ENCODE results near the gene TBL1X.

TBL1X gene

DNA sequence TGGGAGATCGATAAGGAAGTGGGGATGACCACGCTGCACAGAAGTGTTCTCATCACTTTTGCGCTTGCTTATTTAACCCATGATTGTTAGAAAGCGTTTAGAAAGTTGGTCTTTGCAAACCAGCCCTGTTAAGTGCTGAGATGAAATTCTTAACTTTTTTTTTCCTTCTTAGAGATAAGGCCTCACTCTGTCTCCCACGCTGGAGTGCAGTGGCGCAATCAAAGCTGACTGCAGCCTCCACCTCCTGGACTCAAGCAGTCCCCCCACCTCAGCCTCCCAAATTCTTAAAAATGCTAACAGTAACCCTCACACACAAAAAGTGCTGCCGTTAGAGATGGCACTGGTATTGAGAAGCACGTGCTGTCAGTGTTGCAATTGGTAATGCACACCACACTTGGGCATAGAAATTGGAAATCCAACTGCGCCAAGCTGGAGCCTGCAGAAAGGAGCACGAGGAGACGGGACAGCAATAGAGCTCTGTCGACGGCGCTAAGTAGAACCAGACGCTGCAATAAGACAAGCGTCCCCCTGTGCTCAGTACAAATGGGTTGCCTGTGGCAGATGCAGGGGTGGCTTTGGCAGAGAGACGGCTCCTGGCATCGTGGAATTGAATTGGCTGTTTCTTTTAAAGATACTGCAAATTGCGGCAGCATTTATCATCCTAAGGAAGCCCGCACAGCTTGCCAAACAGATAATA, 113.4 kb downstream of the TBL1X start:
- Histone ChIP-seq H3K4me3 (ENCODE audit: low read length in 2 of 2) (no peak overlapping the region), H3K23ac (ENCODE audit: low read depth, low read length, poor library complexity) (no peak overlapping the region), H2AK5ac (ENCODE audit: low read depth, low read length) (no peak overlapping the region), H4K8ac (ENCODE audit: low read depth, low read length) (no peak overlapping the region), H3K79me1 (ENCODE audit: low read depth, low read length) (peaks cover 2% of the 10 kb centered on the region), H3K14ac (ENCODE audit: low read length) (no peak overlapping the region), H2BK120ac (ENCODE audit: low read depth, low read length) (no peak overlapping the region), H3K4me2 (ENCODE audit: insufficient read depth, low read length, poor library complexity, severe bottlenecking) (no peak overlapping the region), H4K91ac (ENCODE audit: low read depth, low read length, poor library complexity) (no peak overlapping the region), H3K27me3 (ENCODE audit: control insufficient read depth in 3 of 3, insufficient read depth in 3 of 3, low read depth in 1 of 3, low read length in 3 of 3) (no peaks in the 10 kb centered on the region), H3K27ac (replicated peaks; ENCODE audit: low read length) (no peak overlapping the region), H3K9me3 (replicated peaks in 1 of 2; ENCODE audit: control insufficient read depth in 2 of 2, insufficient read depth in 1 of 2, low read depth in 1 of 2, low read length in 2 of 2) (no peaks in the 10 kb centered on the region), H2BK15ac (ENCODE audit: low read length) (no peak overlapping the region), H3K4ac (ENCODE audit: low read length) (no peak overlapping the region), H3K18ac (ENCODE audit: low read length) (no peak overlapping the region), H3K4me1 (ENCODE audit: control insufficient read depth in 2 of 2, insufficient read depth in 1 of 2, low read depth in 1 of 2, low read length in 2 of 2) (peaks cover 0 to 17% of the 10 kb centered on the region in 2 donors), H3K36me3 (replicated peaks in 1 of 2; ENCODE audit: control insufficient read depth in 2 of 2, insufficient read depth in 2 of 2, low read length in 2 of 2) (no peaks in the 10 kb centered on the region), H2BK5ac (ENCODE audit: low read length) (no peak overlapping the region), H2BK12ac (ENCODE audit: low read length) (no peak overlapping the region), H2AFZ (ENCODE audit: low read length) (no peak overlapping the region), H3K9ac (ENCODE audit: low read depth, low read length, poor library complexity) (no peak overlapping the region)
- no peak for DNase-seq (ENCODE audit: low spot score)
- no CpG with 5 or more reads among the region's 20 CpGs for WGBS, 2 donors (ENCODE audit: extremely low coverage in 2 of 2, insufficient read length in 2 of 2, insufficient replicate concordance in 1 of 2)

DNA sequence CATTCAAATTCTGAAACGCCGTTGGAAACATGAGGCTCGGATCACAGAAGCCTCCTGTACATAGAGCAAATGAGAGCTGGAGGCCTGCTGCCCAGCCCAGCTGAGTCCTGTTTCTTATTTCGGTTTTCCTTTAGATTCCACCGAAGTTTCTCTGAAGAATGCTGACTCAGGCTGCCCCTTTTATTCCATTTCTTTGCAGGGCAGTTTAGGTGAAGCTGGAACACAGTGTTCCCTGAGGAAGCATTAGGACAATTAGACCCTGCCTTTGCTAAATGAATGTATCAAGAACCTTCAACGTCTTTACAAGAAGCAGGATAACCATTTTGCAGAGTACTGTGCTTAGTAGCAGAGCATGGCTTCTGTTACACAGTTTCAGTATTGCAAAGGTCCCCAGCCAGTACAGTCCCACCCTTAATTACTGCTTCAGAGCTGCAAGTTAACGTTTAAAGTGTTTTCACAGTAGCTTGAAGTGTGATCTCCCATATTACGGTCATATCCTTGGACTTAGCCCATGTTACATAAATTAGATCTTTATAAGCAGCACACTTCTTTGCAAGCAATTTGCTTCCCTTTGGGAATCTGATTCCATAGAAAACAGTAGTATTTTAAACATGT, 117.0 kb downstream of the TBL1X start:
- no peak overlapping the region for H2AFZ ChIP-seq (ENCODE audit: low read length)
- no peak overlapping the region for H3K4me3 ChIP-seq (ENCODE audit: low read length in 2 of 2)
- peaks cover 1% of the 10 kb centered on the region for H3K79me1 ChIP-seq (ENCODE audit: low read depth, low read length)
- no peak overlapping the region for H3K4ac ChIP-seq (ENCODE audit: low read length)
- no peak overlapping the region for H2BK5ac ChIP-seq (ENCODE audit: low read length)
- no peak overlapping the region for H3K27ac ChIP-seq (replicated peaks; ENCODE audit: low read length)
- peaks cover 0 to 17% of the 10 kb centered on the region in 2 donors for H3K4me1 ChIP-seq (ENCODE audit: control insufficient read depth in 2 of 2, insufficient read depth in 1 of 2, low read depth in 1 of 2, low read length in 2 of 2)
- no peak overlapping the region for H3K23ac ChIP-seq (ENCODE audit: low read depth, low read length, poor library complexity)
- no peaks in the 10 kb centered on the region for H3K36me3 ChIP-seq (replicated peaks in 1 of 2; ENCODE audit: control insufficient read depth in 2 of 2, insufficient read depth in 2 of 2, low read length in 2 of 2)
- H2AK5ac ChIP-seq (ENCODE audit: low read depth, low read length), result no peak overlapping the region
- H3K4me2 ChIP-seq (ENCODE audit: insufficient read depth, low read length, poor library complexity, severe bottlenecking), result no peak overlapping the region
- DNase-seq (ENCODE audit: low spot score), result no peak
- no peak overlapping the region for H3K14ac ChIP-seq (ENCODE audit: low read length)
- H2BK120ac ChIP-seq (ENCODE audit: low read depth, low read length), result no peak overlapping the region
- H3K9me3 ChIP-seq (replicated peaks in 1 of 2; ENCODE audit: control insufficient read depth in 2 of 2, insufficient read depth in 1 of 2, low read depth in 1 of 2, low read length in 2 of 2), result no peaks in the 10 kb centered on the region
- no peak overlapping the region for H3K18ac ChIP-seq (ENCODE audit: low read length)
- H3K27me3 ChIP-seq (ENCODE audit: control insufficient read depth in 3 of 3, insufficient read depth in 3 of 3, low read depth in 1 of 3, low read length in 3 of 3), result no peaks in the 10 kb centered on the region
- no CpG with 5 or more reads among the region's 8 CpGs for WGBS, 2 donors (ENCODE audit: extremely low coverage in 2 of 2, insufficient read length in 2 of 2, insufficient replicate concordance in 1 of 2)
- no peak overlapping the region for H2BK12ac ChIP-seq (ENCODE audit: low read length)
- no peak overlapping the region for H2BK15ac ChIP-seq (ENCODE audit: low read length)
- H3K9ac ChIP-seq (ENCODE audit: low read depth, low read length, poor library complexity), result no peak overlapping the region
- H4K91ac ChIP-seq (ENCODE audit: low read depth, low read length, poor library complexity), result no peak overlapping the region
- H4K8ac ChIP-seq (ENCODE audit: low read depth, low read length), result no peak overlapping the region

DNA sequence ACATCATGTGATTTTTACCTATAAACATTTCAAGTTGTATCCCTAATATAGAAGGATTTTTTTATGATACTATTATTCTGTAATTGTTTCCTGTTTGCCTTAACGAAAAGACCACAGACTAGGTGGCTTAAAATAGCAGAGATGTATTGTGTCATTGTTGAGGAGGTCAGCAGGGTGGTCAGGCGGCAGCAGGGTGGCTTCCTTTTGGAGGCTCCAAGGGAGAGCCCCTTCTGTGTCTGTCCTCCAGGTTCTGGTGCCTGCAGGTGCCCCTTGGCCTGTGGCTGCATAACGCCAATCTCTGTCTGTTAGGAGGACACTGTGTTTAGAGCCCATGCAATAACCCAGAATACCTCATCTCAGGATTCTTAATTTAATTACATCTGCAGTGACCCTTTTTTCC, 118.1 kb downstream of the TBL1X start:
- Histone ChIP-seq H3K27me3 (ENCODE audit: control insufficient read depth in 3 of 3, insufficient read depth in 3 of 3, low read depth in 1 of 3, low read length in 3 of 3) (no peaks in the 10 kb centered on the region), H2BK120ac (ENCODE audit: low read depth, low read length) (no peak overlapping the region), H3K79me1 (ENCODE audit: low read depth, low read length) (peaks cover 4% of the 10 kb centered on the region), H3K4me3 (ENCODE audit: low read length in 2 of 2) (no peak overlapping the region), H2AK5ac (ENCODE audit: low read depth, low read length) (no peak overlapping the region), H4K91ac (ENCODE audit: low read depth, low read length, poor library complexity) (no peak overlapping the region), H2BK12ac (ENCODE audit: low read length) (no peak overlapping the region), H3K36me3 (replicated peaks in 1 of 2; ENCODE audit: control insufficient read depth in 2 of 2, insufficient read depth in 2 of 2, low read length in 2 of 2) (no peaks in the 10 kb centered on the region), H3K14ac (ENCODE audit: low read length) (no peak overlapping the region), H4K8ac (ENCODE audit: low read depth, low read length) (no peak overlapping the region), H3K4ac (ENCODE audit: low read length) (no peak overlapping the region), H2BK5ac (ENCODE audit: low read length) (no peak overlapping the region), H2AFZ (ENCODE audit: low read length) (no peak overlapping the region), H3K9me3 (replicated peaks in 1 of 2; ENCODE audit: control insufficient read depth in 2 of 2, insufficient read depth in 1 of 2, low read depth in 1 of 2, low read length in 2 of 2) (no peaks in the 10 kb centered on the region), H3K4me2 (ENCODE audit: insufficient read depth, low read length, poor library complexity, severe bottlenecking) (no peak overlapping the region), H3K18ac (ENCODE audit: low read length) (no peak overlapping the region), H3K9ac (ENCODE audit: low read depth, low read length, poor library complexity) (no peak overlapping the region), H3K4me1 (ENCODE audit: control insufficient read depth in 2 of 2, insufficient read depth in 1 of 2, low read depth in 1 of 2, low read length in 2 of 2) (peaks cover 0 to 17% of the 10 kb centered on the region in 2 donors), H3K27ac (replicated peaks; ENCODE audit: low read length) (no peak overlapping the region), H2BK15ac (ENCODE audit: low read length) (no peak overlapping the region), H3K23ac (ENCODE audit: low read depth, low read length, poor library complexity) (no peak overlapping the region)
- WGBS, 2 donors (ENCODE audit: extremely low coverage in 2 of 2, insufficient read length in 2 of 2, insufficient replicate concordance in 1 of 2), result no CpG with 5 or more reads among the region's 3 CpGs
- no peak for DNase-seq (ENCODE audit: low spot score)

DNA sequence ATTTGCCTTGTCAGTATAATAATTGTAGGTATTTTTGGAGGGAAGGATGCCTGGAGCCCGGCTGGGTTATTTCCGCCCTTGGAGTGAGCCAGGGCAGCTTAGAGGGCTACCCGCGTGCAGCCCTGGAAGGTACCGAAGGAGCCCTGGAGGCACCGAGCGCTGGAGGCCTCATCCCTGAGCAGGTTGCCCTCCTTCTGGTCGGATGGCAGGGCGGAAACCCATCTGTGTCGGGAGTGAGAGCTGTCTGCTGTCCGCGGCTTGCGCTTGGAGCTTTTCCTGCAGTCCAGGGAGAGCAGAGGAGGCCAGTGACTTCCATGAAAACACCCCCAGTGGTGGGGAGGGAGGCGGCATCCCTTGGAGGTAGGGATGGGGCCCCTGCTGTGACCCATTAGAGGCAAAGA, 122.1 kb downstream of the TBL1X start:
- no peak for DNase-seq (ENCODE audit: low spot score)
- WGBS, 2 donors (ENCODE audit: extremely low coverage in 2 of 2, insufficient read length in 2 of 2, insufficient replicate concordance in 1 of 2), result no CpG with 5 or more reads among the region's 14 CpGs
- no peak overlapping the region for H3K23ac ChIP-seq (ENCODE audit: low read depth, low read length, poor library complexity)

More for the DNA sequence above, 122.1 kb downstream of the TBL1X start:
- Histone ChIP-seq H3K4me2 (ENCODE audit: insufficient read depth, low read length, poor library complexity, severe bottlenecking) (no peak overlapping the region), H2BK120ac (ENCODE audit: low read depth, low read length) (no peak overlapping the region), H2AFZ (ENCODE audit: low read length) (no peak overlapping the region), H3K4me3 (ENCODE audit: low read length in 2 of 2) (no peak overlapping the region), H3K9me3 (replicated peaks in 1 of 2; ENCODE audit: control insufficient read depth in 2 of 2, insufficient read depth in 1 of 2, low read depth in 1 of 2, low read length in 2 of 2) (no peaks in the 10 kb centered on the region), H2BK12ac (ENCODE audit: low read length) (no peak overlapping the region), H3K9ac (ENCODE audit: low read depth, low read length, poor library complexity) (no peak overlapping the region), H3K14ac (ENCODE audit: low read length) (no peak overlapping the region), H3K79me1 (ENCODE audit: low read depth, low read length) (peaks cover 11% of the 10 kb centered on the region), H2BK15ac (ENCODE audit: low read length) (no peak overlapping the region), H3K4me1 (ENCODE audit: control insufficient read depth in 2 of 2, insufficient read depth in 1 of 2, low read depth in 1 of 2, low read length in 2 of 2) (peaks cover 0 to 6% of the 10 kb centered on the region in 2 donors), H3K27me3 (ENCODE audit: control insufficient read depth in 3 of 3, insufficient read depth in 3 of 3, low read depth in 1 of 3, low read length in 3 of 3) (no peaks in the 10 kb centered on the region), H2AK5ac (ENCODE audit: low read depth, low read length) (no peak overlapping the region), H4K91ac (ENCODE audit: low read depth, low read length, poor library complexity) (no peak overlapping the region), H3K36me3 (replicated peaks in 1 of 2; ENCODE audit: control insufficient read depth in 2 of 2, insufficient read depth in 2 of 2, low read length in 2 of 2) (no peaks in the 10 kb centered on the region), H2BK5ac (ENCODE audit: low read length) (no peak overlapping the region), H4K8ac (ENCODE audit: low read depth, low read length) (no peak overlapping the region), H3K18ac (ENCODE audit: low read length) (no peak overlapping the region), H3K27ac (replicated peaks; ENCODE audit: low read length) (no peak overlapping the region), H3K4ac (ENCODE audit: low read length) (no peak overlapping the region)

Data from neuronal stem cell (in vitro differentiated cells).